ENCODE results near the gene ZFYVE16. TPM values are rescaled to one million over a fixed set of nuclear protein-coding genes. Genes with fewer than 3 reads are reported as not detected.

Gene ZFYVE16
- total RNA-seq, 1 experiment from 2014 or later = 21.9 TPM

- Histone ChIP-seq H3K23ac (ENCODE audit: insufficient read length, low read depth, low read length) (no peak overlapping the region), H3K56ac (ENCODE audit: insufficient read length, low read depth, low read length) (no peak overlapping the region), H3K4me2 (ENCODE audit: insufficient read depth, insufficient read length, low read length) (no peak overlapping the region), H4K8ac (replicated peaks; ENCODE audit: insufficient read length, low read depth, low read length) (no peak overlapping the region), H3K79me1 (ENCODE audit: insufficient read depth, low read depth, low read length, poor library complexity, severe bottlenecking) (no peaks in the 10 kb centered on the region), H2AFZ (ENCODE audit: low read length) (no peak overlapping the region), H2BK12ac (ENCODE audit: insufficient read length, low read depth, low read length) (no peak overlapping the region), H4K5ac (ENCODE audit: insufficient read length, low read depth, low read length) (no peak overlapping the region), H3K9ac (ENCODE audit: extremely low read depth, insufficient read length, low read length) (no peak overlapping the region), H2AK5ac (ENCODE audit: insufficient read length, low read length) (no peak overlapping the region), H2BK5ac (ENCODE audit: insufficient read length, low read length) (no peak overlapping the region), H2BK15ac (ENCODE audit: low read depth, low read length) (no peak overlapping the region), H3K27ac (ENCODE audit: insufficient read length, low read depth, low read length) (no peak overlapping the region), H2BK20ac (ENCODE audit: low read depth, low read length, poor library complexity, severe bottlenecking) (no peak overlapping the region), H3K23me2 (ENCODE audit: insufficient read length, low read depth, low read length, poor library complexity, severe bottlenecking) (no peaks in the 10 kb centered on the region), H3K4me1 (ENCODE audit: insufficient read depth, low read length) (no peaks in the 10 kb centered on the region), H3T11ph (ENCODE audit: low read length) (no peak overlapping the region), H3K79me2 (ENCODE audit: insufficient read depth, low read length) (no peaks in the 10 kb centered on the region), H3K18ac (ENCODE audit: insufficient read length, low read depth, low read length) (no peak overlapping the region), H4K91ac (ENCODE audit: insufficient read length, low read depth, low read length) (no peak overlapping the region), H4K20me1 (ENCODE audit: control insufficient read depth, insufficient read depth, insufficient read length) (no peaks in the 10 kb centered on the region), H2BK120ac (ENCODE audit: low read depth, low read length, poor library complexity, severe bottlenecking) (no peak overlapping the region), H3K4ac (ENCODE audit: low read depth, low read length) (no peak overlapping the region), H3K27me3 (ENCODE audit: insufficient read depth, low read length) (no peaks in the 10 kb centered on the region), H3K14ac (ENCODE audit: insufficient read depth, low read length) (no peak overlapping the region), H3K9me3 (ENCODE audit: control insufficient read depth, low read depth, low read length) (no peaks in the 10 kb centered on the region)
- no CpG with 5 or more reads among the region's 1 CpG for WGBS (ENCODE audit: extremely low coverage, insufficient read length, low lambda C conversion rate)
- Mint-ChIP-seq H3K9me3 (no peaks in the 10 kb centered on the region), H3K4me1 (peaks cover 4 to 5% of the 10 kb centered on the region in 2 experiments; a peak in 3 of 4 replicates), H3K36me3 (ENCODE audit: insufficient read depth in 1 of 3, low read depth in 3 of 3) (no peaks in the 10 kb centered on the region), H3K4me3 (no peak overlapping the region), H3K27ac (no peak overlapping the region), H3K27me3 (ENCODE audit: low read depth) (no peaks in the 10 kb centered on the region)
- TF ChIP-seq, protein P1, sequence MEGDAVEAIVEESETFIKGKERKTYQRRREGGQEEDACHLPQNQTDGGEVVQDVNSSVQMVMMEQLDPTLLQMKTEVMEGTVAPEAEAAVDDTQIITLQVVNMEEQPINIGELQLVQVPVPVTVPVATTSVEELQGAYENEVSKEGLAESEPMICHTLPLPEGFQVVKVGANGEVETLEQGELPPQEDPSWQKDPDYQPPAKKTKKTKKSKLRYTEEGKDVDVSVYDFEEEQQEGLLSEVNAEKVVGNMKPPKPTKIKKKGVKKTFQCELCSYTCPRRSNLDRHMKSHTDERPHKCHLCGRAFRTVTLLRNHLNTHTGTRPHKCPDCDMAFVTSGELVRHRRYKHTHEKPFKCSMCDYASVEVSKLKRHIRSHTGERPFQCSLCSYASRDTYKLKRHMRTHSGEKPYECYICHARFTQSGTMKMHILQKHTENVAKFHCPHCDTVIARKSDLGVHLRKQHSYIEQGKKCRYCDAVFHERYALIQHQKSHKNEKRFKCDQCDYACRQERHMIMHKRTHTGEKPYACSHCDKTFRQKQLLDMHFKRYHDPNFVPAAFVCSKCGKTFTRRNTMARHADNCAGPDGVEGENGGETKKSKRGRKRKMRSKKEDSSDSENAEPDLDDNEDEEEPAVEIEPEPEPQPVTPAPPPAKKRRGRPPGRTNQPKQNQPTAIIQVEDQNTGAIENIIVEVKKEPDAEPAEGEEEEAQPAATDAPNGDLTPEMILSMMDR (conservative IDR thresholded peaks at IDR 0.05) = no peak
- DNase-seq = no peak
Measured at GRCh38 chr5:80503641-80504040, 95.8 kb downstream of the ZFYVE16 start.

All from H9 (cell line).